ENCODE results near the gene CAMSAP2.

The CAMSAP2 gene

GRCh38 chr1:200891774-200892157, 153.1 kb downstream of the CAMSAP2 start:
- peaks cover 69% of the 10 kb centered on the region for H3K79me2 ChIP-seq (ENCODE audit: low read length)
- TF ChIP-seq CTCF (IDR thresholded peaks at IDR 0.05; ENCODE audit: low read length): no peak
- TF ChIP-seq EZH2 (optimal IDR thresholded peaks at IDR 0.05; ENCODE audit: low read depth, low read length): no peak
- TF ChIP-seq EZH2phosphoT487 (IDR thresholded peaks at IDR 0.05; ENCODE audit: low read length): no peak
- peaks cover 49% of the 10 kb centered on the region for H3F3A ChIP-seq (ENCODE audit: insufficient read depth, low read length)
- no peaks in the 10 kb centered on the region for H3K9me2 ChIP-seq (replicated peaks; ENCODE audit: insufficient read depth, low read length)
- H4K20me1 ChIP-seq (ENCODE audit: insufficient read depth, low read length): no peaks in the 10 kb centered on the region
- H3K27ac ChIP-seq (ENCODE audit: low read length): peak overlapping the region; percentile 84
- H2AFZ ChIP-seq (ENCODE audit: low read length): peak overlapping the region; percentile 69
- no peaks in the 10 kb centered on the region for H3K9me3 ChIP-seq (replicated peaks; ENCODE audit: insufficient read depth, low read length)
- peak overlapping the region; percentile 97 for H3K9ac ChIP-seq (ENCODE audit: low read length)
- peak overlapping the region; percentile 79 for H3K4me3 ChIP-seq (ENCODE audit: low read length)
- DNase-seq: peak; percentile 41
- peaks cover 59% of the 10 kb centered on the region for H3K4me1 ChIP-seq (ENCODE audit: low read length)
- H3K36me3 ChIP-seq (replicated peaks; ENCODE audit: insufficient read depth, low read length): no peaks in the 10 kb centered on the region
- H3K4me2 ChIP-seq (ENCODE audit: low read depth, low read length): peak overlapping the region; percentile 83
- H3K27me3 ChIP-seq (replicated peaks; ENCODE audit: insufficient read depth, low read length): no peaks in the 10 kb centered on the region

- Histone ChIP-seq H3K4me2 (ENCODE audit: low read depth, low read length) (peak overlapping the region; percentile 83), H3K27ac (ENCODE audit: low read length) (peak overlapping the region; percentile 84), H2AFZ (ENCODE audit: low read length) (0 out of 2 replicates have a peak overlapping the region, but pooled peaks have one; percentile 69), H3F3A (ENCODE audit: insufficient read depth, low read length) (peaks cover 48% of the 10 kb centered on the region), H4K20me1 (ENCODE audit: insufficient read depth, low read length) (no peaks in the 10 kb centered on the region), H3K9me2 (replicated peaks; ENCODE audit: insufficient read depth, low read length) (no peaks in the 10 kb centered on the region), H3K4me3 (ENCODE audit: low read length) (peak overlapping the region; percentile 79), H3K9ac (ENCODE audit: low read length) (peak overlapping the region; percentile 97), H3K27me3 (replicated peaks; ENCODE audit: insufficient read depth, low read length) (no peaks in the 10 kb centered on the region), H3K79me2 (ENCODE audit: low read length) (peaks cover 77% of the 10 kb centered on the region), H3K9me3 (replicated peaks; ENCODE audit: insufficient read depth, low read length) (no peaks in the 10 kb centered on the region), H3K36me3 (replicated peaks; ENCODE audit: insufficient read depth, low read length) (no peaks in the 10 kb centered on the region), H3K4me1 (ENCODE audit: low read length) (peaks cover 51% of the 10 kb centered on the region)
- DNase-seq: peak; percentile 21
- TF ChIP-seq EZH2 (optimal IDR thresholded peaks at IDR 0.05; ENCODE audit: low read depth, low read length) (no peak), EZH2phosphoT487 (IDR thresholded peaks at IDR 0.05; ENCODE audit: low read length) (no peak), CTCF (IDR thresholded peaks at IDR 0.05; ENCODE audit: low read length) (no peak)
Measured at GRCh38 chr1:200892546-200892945, 153.9 kb downstream of the CAMSAP2 start.

DNA sequence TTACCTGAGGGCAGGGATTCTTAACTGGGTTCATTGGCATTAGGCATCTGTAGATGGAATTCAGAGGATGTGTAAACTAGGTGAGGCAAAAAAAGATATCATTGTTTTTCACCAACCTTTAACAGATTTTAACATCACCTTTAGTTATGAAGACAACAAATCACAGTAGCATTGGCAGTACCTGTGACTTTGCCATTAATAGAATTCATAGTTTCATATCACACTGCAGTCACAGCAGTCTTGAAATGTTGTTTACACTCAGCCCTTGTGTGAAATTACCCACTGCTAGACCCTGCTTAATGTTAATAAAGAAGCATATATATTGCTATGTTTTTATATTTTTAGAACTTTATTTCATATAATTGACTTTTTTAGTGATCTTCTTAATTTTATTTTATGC, 154.3 kb downstream of the CAMSAP2 start:
- Histone ChIP-seq H3K36me3 (replicated peaks; ENCODE audit: insufficient read depth, low read length) (no peaks in the 10 kb centered on the region), H2AFZ (ENCODE audit: low read length) (no peak overlapping the region), H3F3A (ENCODE audit: insufficient read depth, low read length) (peaks cover 44% of the 10 kb centered on the region), H3K79me2 (ENCODE audit: low read length) (peaks cover 81% of the 10 kb centered on the region), H3K9me3 (replicated peaks; ENCODE audit: insufficient read depth, low read length) (no peaks in the 10 kb centered on the region), H3K4me3 (ENCODE audit: low read length) (peak overlapping the region; percentile 79), H3K4me2 (ENCODE audit: low read depth, low read length) (peak overlapping the region; percentile 83), H3K27me3 (replicated peaks; ENCODE audit: insufficient read depth, low read length) (no peaks in the 10 kb centered on the region), H3K9ac (ENCODE audit: low read length) (peak overlapping the region; percentile 97), H3K27ac (ENCODE audit: low read length) (peak overlapping the region; percentile 84), H3K4me1 (ENCODE audit: low read length) (peaks cover 47% of the 10 kb centered on the region), H3K9me2 (replicated peaks; ENCODE audit: insufficient read depth, low read length) (no peaks in the 10 kb centered on the region), H4K20me1 (ENCODE audit: insufficient read depth, low read length) (no peaks in the 10 kb centered on the region)
- TF ChIP-seq CTCF (IDR thresholded peaks at IDR 0.05; ENCODE audit: low read length) (no peak), EZH2 (optimal IDR thresholded peaks at IDR 0.05; ENCODE audit: low read depth, low read length) (no peak), EZH2phosphoT487 (IDR thresholded peaks at IDR 0.05; ENCODE audit: low read length) (no peak)
- peak; percentile 67 for DNase-seq
